HEK293 (cell line): ENCODE data around the gene MMD.

Source experiments
- CTCF ChIA-PET: fragments of 350-600 bp; formaldehyde crosslinking; extraction: SDS; loops from one replicate; lab custom pipeline; 2021; ENCODE audit warnings: antibody characterized with exemption; lab: Yijun Ruan, JAX
- POLR2A ChIA-PET: fragments of 300-600 bp; formaldehyde crosslinking; extraction: SDS; loops from one replicate; lab custom pipeline; 2020; ENCODE audit warnings: antibody characterized with exemption, inconsistent platforms; lab: Yijun Ruan, JAX
- H3K27ac ChIP-seq: fragments of 200-500 bp; sonication (Bioruptor generic); 2 replicates; pipeline ENCODE4 v1.5.1; 2014; ENCODE audit warnings: low read depth, low read length, control low read depth, inconsistent platforms; ENCODE audit errors: extremely low read depth
- H3K36me3 ChIP-seq, 2 experiments: fragments of 200-500 bp in 1 of 2; sonication (Bioruptor generic) in 1 of 2; 1 replicate in 1 of 2; 2 replicates in 1 of 2; pipeline ENCODE4 v1.5.1; 2014 to 2017; ENCODE audit warnings: inconsistent platforms in 2 of 2, low read length in 2 of 2; ENCODE audit not compliant: control insufficient read depth in 2 of 2, insufficient read depth in 1 of 2
- H3K4me1 ChIP-seq: fragments of 200-500 bp; sonication (Bioruptor generic); 2 replicates; pipeline ENCODE4 v1.5.1; 2014; ENCODE audit warnings: mild to moderate bottlenecking, low read length, inconsistent platforms; ENCODE audit not compliant: control insufficient read depth, insufficient read depth
- H3K4me3 ChIP-seq: 2 replicates; pipeline ENCODE4 v1.5.1; 2011; ENCODE audit warnings: low read depth, mild to moderate bottlenecking, control low read depth, low read length, moderate library complexity
- H3K9me3 ChIP-seq: fragments of 200-500 bp; sonication (Bioruptor generic); 2 replicates; pipeline ENCODE4 v1.5.1; 2014; ENCODE audit warnings: low read depth, low read length, inconsistent platforms; ENCODE audit not compliant: control insufficient read depth, insufficient read depth
- BCL11A ChIP-seq: fragments of 450-650 bp; formaldehyde crosslinking; IDR thresholded peaks from 2 replicates; pipeline ENCODE4 v1.5.1; 2016; ENCODE audit warnings: low read depth, missing biosample characterization, missing genetic modification characterization
- GLI2 ChIP-seq: fragments of 450-650 bp; formaldehyde crosslinking; IDR thresholded peaks from 2 replicates; pipeline ENCODE4; 2017; ENCODE audit warnings: missing biosample characterization, missing genetic modification characterization, low read depth, borderline replicate concordance
- GLIS1 ChIP-seq: fragments of 450-650 bp; formaldehyde crosslinking; IDR thresholded peaks from 2 replicates; pipeline ENCODE4 v1.5.1; 2016; ENCODE audit warnings: missing biosample characterization, missing genetic modification characterization
- RBAK ChIP-seq: fragments of 450-650 bp; formaldehyde crosslinking; IDR thresholded peaks from 2 replicates; pipeline ENCODE4 v1.5.1; 2016; ENCODE audit warnings: missing biosample characterization, missing genetic modification characterization
- SALL2 ChIP-seq: fragments of 450-650 bp; formaldehyde crosslinking; IDR thresholded peaks from 2 replicates; pipeline ENCODE4 v1.5.0; 2017; ENCODE audit warnings: missing biosample characterization, mild to moderate bottlenecking, missing genetic modification characterization, borderline replicate concordance
- ZEB2 ChIP-seq: fragments of 450-650 bp; formaldehyde crosslinking; IDR thresholded peaks from 2 replicates; pipeline ENCODE4 v1.5.1; 2016; ENCODE audit warnings: missing biosample characterization, missing genetic modification characterization
- ZFP3 ChIP-seq: fragments of 450-650 bp; formaldehyde crosslinking; IDR thresholded peaks from 2 replicates; pipeline ENCODE4 v1.5.1; 2016; ENCODE audit warnings: low read depth, missing biosample characterization, missing genetic modification characterization
- ZFP41 ChIP-seq: fragments of 450-650 bp; formaldehyde crosslinking; IDR thresholded peaks from 2 replicates; pipeline ENCODE4 v1.5.1; 2016; ENCODE audit warnings: missing biosample characterization, missing genetic modification characterization, borderline replicate concordance
- ZNF138 ChIP-seq: fragments of 450-650 bp; formaldehyde crosslinking; IDR thresholded peaks from 2 replicates; pipeline ENCODE4 v1.5.1; 2016; ENCODE audit warnings: missing biosample characterization, missing genetic modification characterization, borderline replicate concordance
- ZNF16 ChIP-seq: fragments of 450-650 bp; formaldehyde crosslinking; IDR thresholded peaks from 2 replicates; pipeline ENCODE4 v1.5.1; 2016; ENCODE audit warnings: low read depth, missing biosample characterization, missing genetic modification characterization
- ZNF169 ChIP-seq: fragments of 450-650 bp; formaldehyde crosslinking; IDR thresholded peaks from 2 replicates; pipeline ENCODE4 v1.5.1; 2016; ENCODE audit warnings: missing biosample characterization, missing genetic modification characterization
- ZNF214 ChIP-seq: fragments of 450-650 bp; formaldehyde crosslinking; IDR thresholded peaks from 2 replicates; pipeline ENCODE4 v1.5.1; 2017; ENCODE audit warnings: missing biosample characterization, mild to moderate bottlenecking, missing genetic modification characterization, borderline replicate concordance
- ZNF341 ChIP-seq: fragments of 450-650 bp; formaldehyde crosslinking; IDR thresholded peaks from 2 replicates; pipeline ENCODE4; 2016; ENCODE audit warnings: low read depth, missing biosample characterization, missing genetic modification characterization
- ZNF350 ChIP-seq: fragments of 450-650 bp; formaldehyde crosslinking; IDR thresholded peaks from 2 replicates; pipeline ENCODE4 v1.5.0; 2017; ENCODE audit warnings: missing biosample characterization, mild to moderate bottlenecking, missing genetic modification characterization
- ZNF391 ChIP-seq: fragments of 450-650 bp; formaldehyde crosslinking; IDR thresholded peaks from 2 replicates; pipeline ENCODE4 v1.5.1; 2016; ENCODE audit warnings: low read depth, missing biosample characterization, missing genetic modification characterization, borderline replicate concordance
- ZNF521 ChIP-seq: fragments of 450-650 bp; formaldehyde crosslinking; IDR thresholded peaks from 2 replicates; pipeline ENCODE4 v1.5.1; 2017; ENCODE audit warnings: missing biosample characterization, mild to moderate bottlenecking, missing genetic modification characterization
- ZNF544 ChIP-seq: fragments of 450-650 bp; formaldehyde crosslinking; IDR thresholded peaks from 2 replicates; pipeline ENCODE4 v1.5.0; 2017; ENCODE audit warnings: missing biosample characterization, missing genetic modification characterization
- ZNF558 ChIP-seq: fragments of 450-650 bp; formaldehyde crosslinking; IDR thresholded peaks from 2 replicates; pipeline ENCODE4 v1.5.1; 2016; ENCODE audit warnings: missing biosample characterization, missing genetic modification characterization
- ZNF560 ChIP-seq: fragments of 450-650 bp; formaldehyde crosslinking; IDR thresholded peaks from 2 replicates; pipeline ENCODE4 v1.5.1; 2017; ENCODE audit warnings: missing biosample characterization, missing genetic modification characterization, borderline replicate concordance
- ZNF785 ChIP-seq: fragments of 450-650 bp; formaldehyde crosslinking; IDR thresholded peaks from 2 replicates; pipeline ENCODE4 v1.5.1; 2016; ENCODE audit warnings: missing biosample characterization, missing genetic modification characterization
- ZNF843 ChIP-seq: fragments of 450-650 bp; formaldehyde crosslinking; IDR thresholded peaks from 2 replicates; pipeline ENCODE4 v1.5.1; 2016; ENCODE audit warnings: missing biosample characterization, missing genetic modification characterization
- ZSCAN30 ChIP-seq: fragments of 450-650 bp; IDR thresholded peaks from 2 replicates; pipeline ENCODE4 v1.5.1; 2018; ENCODE audit warnings: missing biosample characterization, mild to moderate bottlenecking, missing genetic modification characterization, moderate library complexity
- TF ChIP-seq, protein P1 (sequence below): fragments of 450-650 bp; formaldehyde crosslinking; conservative IDR thresholded peaks from 2 replicates; pipeline ENCODE4 v1.5.1; 2016; ENCODE audit warnings: low read depth, missing biosample characterization, missing genetic modification characterization
- TF ChIP-seq, protein P2 (sequence below): fragments of 450-650 bp; formaldehyde crosslinking; IDR thresholded peaks from 2 replicates; pipeline ENCODE4 v1.5.1; 2016; ENCODE audit warnings: missing biosample characterization, missing genetic modification characterization
- TF ChIP-seq, protein P3 (sequence below): IDR thresholded peaks from 2 replicates; pipeline ENCODE4 v1.6.1; 2011; ENCODE audit warnings: mild to moderate bottlenecking, low read depth, low read length, borderline replicate concordance
- TF ChIP-seq, protein P4 (sequence below): fragments of 450-650 bp; formaldehyde crosslinking; IDR thresholded peaks from 2 replicates; pipeline ENCODE4 v1.5.1; 2016; ENCODE audit warnings: missing biosample characterization, missing genetic modification characterization

Gene MMD

DNA sequence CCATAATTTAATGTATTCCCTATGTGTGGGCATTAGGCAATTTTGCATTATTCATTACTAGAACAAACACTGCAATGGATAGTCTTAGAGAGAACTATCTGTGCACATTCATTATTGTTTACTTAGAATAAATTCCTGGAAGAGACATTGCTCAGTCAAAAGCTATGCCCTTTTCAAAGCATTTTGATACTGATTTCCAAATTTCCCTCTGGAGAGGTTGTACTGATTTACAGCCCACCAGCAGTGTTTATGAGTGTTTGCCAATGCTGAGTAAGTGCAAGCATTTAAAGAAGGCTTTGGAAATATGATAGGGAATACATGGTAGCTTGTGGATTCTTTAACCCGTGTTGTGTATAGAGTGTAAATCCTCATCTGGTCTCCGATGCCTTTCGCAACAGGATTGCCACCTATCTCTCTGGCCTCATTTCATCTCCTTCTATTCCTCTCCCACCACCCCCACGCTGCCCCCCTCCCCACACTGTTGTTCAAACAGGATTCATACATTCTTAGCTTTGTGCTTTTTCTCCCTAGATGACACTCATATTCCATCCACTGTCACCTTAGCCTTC, 33.4 kb upstream of the MMD start:
- no peak overlapping the region for H3K4me3 ChIP-seq
- peak overlapping the region; percentile 51 for H3K27ac ChIP-seq
- no peaks in the 10 kb centered on the region for H3K9me3 ChIP-seq
- CTCF ChIA-PET, result no interaction called here
- POLR2A ChIA-PET, result no interaction called here
- no peaks in the 10 kb centered on the region for H3K36me3 ChIP-seq
- H3K4me1 ChIP-seq, result peaks cover 30% of the 10 kb centered on the region
- TF ChIP-seq ZNF521 (no peak), SALL2 (no peak), ZNF341 (tag by site-specific recombination) (no peak), ZNF785 (no peak), ZNF843 (peak; percentile 52; the same call in 1 of the 2 replicates), ZFP41 (tag by site-specific recombination) (no peak), BCL11A (tag by site-specific recombination) (no peak), ZNF214 (tag by site-specific recombination) (no peak), ZEB2 (peak; percentile 17; the same call in 1 of the 2 replicates), ZNF350 (tag by site-specific recombination) (no peak), ZNF544 (tag by site-specific recombination) (no peak), ZNF560 (tag by site-specific recombination) (no peak), ZSCAN30 (tag by site-specific recombination) (peak; percentile 73), ZNF169 (tag by site-specific recombination) (no peak), GLIS1 (peak; percentile 85), ZNF558 (no peak), RBAK (tag by site-specific recombination) (no peak), GLI2 (no peak), ZFP3 (tag by site-specific recombination) (no peak), ZNF391 (tag by site-specific recombination) (no peak), ZNF16 (tag by site-specific recombination) (no peak), ZNF138 (no peak)
- TF ChIP-seq, protein P1, sequence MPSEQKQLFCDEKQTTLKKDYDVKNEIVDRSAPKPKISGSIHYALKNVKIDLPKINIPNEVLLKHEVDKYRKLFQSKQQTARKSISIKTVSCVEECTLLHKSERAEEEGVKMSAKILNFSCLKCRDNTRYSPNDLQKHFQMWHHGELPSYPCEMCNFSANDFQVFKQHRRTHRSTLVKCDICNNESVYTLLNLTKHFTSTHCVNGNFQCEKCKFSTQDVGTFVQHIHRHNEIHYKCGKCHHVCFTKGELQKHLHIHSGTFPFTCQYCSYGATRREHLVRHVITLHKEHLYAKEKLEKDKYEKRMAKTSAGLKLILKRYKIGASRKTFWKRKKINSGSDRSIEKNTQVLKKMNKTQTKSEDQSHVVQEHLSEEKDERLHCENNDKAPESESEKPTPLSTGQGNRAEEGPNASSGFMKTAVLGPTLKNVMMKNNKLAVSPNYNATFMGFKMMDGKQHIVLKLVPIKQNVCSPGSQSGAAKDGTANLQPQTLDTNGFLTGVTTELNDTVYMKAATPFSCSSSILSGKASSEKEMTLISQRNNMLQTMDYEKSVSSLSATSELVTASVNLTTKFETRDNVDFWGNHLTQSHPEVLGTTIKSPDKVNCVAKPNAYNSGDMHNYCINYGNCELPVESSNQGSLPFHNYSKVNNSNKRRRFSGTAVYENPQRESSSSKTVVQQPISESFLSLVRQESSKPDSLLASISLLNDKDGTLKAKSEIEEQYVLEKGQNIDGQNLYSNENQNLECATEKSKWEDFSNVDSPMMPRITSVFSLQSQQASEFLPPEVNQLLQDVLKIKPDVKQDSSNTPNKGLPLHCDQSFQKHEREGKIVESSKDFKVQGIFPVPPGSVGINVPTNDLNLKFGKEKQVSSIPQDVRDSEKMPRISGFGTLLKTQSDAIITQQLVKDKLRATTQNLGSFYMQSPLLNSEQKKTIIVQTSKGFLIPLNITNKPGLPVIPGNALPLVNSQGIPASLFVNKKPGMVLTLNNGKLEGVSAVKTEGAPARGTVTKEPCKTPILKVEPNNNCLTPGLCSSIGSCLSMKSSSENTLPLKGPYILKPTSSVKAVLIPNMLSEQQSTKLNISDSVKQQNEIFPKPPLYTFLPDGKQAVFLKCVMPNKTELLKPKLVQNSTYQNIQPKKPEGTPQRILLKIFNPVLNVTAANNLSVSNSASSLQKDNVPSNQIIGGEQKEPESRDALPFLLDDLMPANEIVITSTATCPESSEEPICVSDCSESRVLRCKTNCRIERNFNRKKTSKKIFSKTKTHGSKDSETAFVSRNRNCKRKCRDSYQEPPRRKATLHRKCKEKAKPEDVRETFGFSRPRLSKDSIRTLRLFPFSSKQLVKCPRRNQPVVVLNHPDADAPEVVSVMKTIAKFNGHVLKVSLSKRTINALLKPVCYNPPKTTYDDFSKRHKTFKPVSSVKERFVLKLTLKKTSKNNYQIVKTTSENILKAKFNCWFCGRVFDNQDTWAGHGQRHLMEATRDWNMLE (tag by site-specific recombination), result no peak
- TF ChIP-seq, protein P2, sequence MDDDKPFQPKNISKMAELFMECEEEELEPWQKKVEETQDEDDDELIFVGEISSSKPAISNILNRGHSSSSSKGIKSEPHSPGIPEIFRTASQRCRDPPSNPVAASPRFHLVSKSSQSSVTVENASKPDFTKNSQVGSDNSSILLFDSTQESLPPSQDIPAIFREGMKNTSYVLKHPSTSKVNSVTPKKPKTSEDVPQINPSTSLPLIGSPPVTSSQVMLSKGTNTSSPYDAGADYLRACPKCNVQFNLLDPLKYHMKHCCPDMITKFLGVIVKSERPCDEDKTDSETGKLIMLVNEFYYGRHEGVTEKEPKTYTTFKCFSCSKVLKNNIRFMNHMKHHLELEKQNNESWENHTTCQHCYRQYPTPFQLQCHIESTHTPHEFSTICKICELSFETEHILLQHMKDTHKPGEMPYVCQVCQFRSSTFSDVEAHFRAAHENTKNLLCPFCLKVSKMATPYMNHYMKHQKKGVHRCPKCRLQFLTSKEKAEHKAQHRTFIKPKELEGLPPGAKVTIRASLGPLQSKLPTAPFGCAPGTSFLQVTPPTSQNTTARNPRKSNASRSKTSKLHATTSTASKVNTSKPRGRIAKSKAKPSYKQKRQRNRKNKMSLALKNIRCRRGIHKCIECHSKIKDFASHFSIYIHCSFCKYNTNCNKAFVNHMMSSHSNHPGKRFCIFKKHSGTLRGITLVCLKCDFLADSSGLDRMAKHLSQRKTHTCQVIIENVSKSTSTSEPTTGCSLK (tag by site-specific recombination), result no peak
- TF ChIP-seq, protein P3, sequence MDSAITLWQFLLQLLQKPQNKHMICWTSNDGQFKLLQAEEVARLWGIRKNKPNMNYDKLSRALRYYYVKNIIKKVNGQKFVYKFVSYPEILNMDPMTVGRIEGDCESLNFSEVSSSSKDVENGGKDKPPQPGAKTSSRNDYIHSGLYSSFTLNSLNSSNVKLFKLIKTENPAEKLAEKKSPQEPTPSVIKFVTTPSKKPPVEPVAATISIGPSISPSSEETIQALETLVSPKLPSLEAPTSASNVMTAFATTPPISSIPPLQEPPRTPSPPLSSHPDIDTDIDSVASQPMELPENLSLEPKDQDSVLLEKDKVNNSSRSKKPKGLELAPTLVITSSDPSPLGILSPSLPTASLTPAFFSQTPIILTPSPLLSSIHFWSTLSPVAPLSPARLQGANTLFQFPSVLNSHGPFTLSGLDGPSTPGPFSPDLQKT, result no peak
- TF ChIP-seq, protein P4, sequence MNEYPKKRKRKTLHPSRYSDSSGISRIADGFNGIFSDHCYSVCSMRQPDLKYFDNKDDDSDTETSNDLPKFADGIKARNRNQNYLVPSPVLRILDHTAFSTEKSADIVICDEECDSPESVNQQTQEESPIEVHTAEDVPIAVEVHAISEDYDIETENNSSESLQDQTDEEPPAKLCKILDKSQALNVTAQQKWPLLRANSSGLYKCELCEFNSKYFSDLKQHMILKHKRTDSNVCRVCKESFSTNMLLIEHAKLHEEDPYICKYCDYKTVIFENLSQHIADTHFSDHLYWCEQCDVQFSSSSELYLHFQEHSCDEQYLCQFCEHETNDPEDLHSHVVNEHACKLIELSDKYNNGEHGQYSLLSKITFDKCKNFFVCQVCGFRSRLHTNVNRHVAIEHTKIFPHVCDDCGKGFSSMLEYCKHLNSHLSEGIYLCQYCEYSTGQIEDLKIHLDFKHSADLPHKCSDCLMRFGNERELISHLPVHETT, result no peak
